HAP-1 (cell line): ENCODE data around the gene ZDHHC11.
A peak's percentile ranks its signal among the peaks of the same experiment; 100 is the strongest.
"Not testable (repeated sequence)": the region's sequence is repeated elsewhere in the genome, so short reads cannot be mapped to it uniquely, and the experiment has no call there.

Experiments
- DNase-seq, 2 experiments: peaks; one replicate each; pipeline ENCODE4 v3.0.0-alpha.2; 2016 to 2020; ENCODE audit warnings: low spot score in 2 of 2
- H3K27me3 ChIP-seq: fragments of 250-450 bp; sonication (Bioruptor Pico); 2 replicates; pipeline ENCODE4 v1.5.1; 2020; ENCODE audit warnings: low read depth, mild to moderate bottlenecking, moderate library complexity
- H3K36me3 ChIP-seq: fragments of 250-450 bp; sonication (Bioruptor Pico); replicated peaks from 2 replicates; pipeline ENCODE4 v1.5.1; 2020; ENCODE audit warnings: mild to moderate bottlenecking
- H3K4me1 ChIP-seq: fragments of 250-450 bp; sonication (Bioruptor Pico); 2 replicates; pipeline ENCODE4 v1.5.1; 2020; ENCODE audit warnings: mild to moderate bottlenecking
- H3K4me3 ChIP-seq: fragments of 250-450 bp; sonication (Bioruptor Pico); 2 replicates; pipeline ENCODE4 v1.5.1; 2020; ENCODE audit warnings: mild to moderate bottlenecking, moderate library complexity
- H3K9me3 ChIP-seq: fragments of 250-450 bp; sonication (Bioruptor Pico); 2 replicates; pipeline ENCODE4 v1.5.1; 2020; ENCODE audit warnings: mild to moderate bottlenecking, moderate library complexity
- in situ Hi-C: fragments of 300-500 bp; cut with MboI; formaldehyde crosslinking; loops from 3 replicates; pipeline ENCODE4 v1.14.3; 2020; ENCODE audit warnings: low sequenced_read_pairs, inconsistent platforms, mixed read lengths

The ZDHHC11 gene

DNA sequence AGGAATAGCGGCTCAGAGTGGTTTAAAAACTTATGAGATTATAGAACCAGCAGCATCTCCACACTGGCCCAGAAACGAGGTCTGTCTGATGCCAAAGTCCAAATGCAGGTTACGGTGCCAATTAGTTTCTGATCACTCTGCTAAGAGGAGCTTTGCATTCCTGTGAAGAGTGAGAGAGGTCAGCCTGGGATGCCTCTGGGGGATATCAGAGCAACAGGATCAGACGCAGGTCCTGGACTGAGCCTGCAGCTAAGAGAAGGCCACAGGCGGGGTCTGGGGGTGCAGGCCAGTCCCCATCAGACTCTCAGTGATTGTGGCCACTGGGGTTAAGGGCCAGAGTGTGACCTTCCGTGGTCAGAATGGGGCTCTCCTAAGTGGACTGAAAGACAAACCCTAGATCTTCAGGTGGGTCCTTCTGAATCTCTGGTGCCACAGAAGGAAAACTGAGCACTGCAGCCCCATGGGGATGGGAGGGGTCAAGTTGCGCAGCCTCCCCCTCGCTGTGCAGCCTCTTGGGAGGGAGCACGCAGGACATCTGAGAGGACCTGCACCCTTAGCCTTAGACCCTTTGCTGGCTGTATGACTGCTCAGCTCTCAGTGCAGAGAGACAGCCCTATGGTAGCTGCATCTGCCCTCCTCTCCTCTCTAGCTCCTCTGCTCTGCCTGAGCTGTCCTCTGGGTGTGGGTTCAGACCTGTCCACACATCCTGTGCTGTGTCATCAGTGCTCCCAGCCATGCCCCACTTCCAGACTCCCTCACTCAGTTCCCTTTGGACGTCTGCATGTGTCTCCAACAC, 42.9 kb downstream of the ZDHHC11 start:
- H3K9me3 ChIP-seq, H3K36me3 ChIP-seq, DNase-seq, in situ Hi-C loops, H3K4me1 ChIP-seq, H3K27me3 ChIP-seq, H3K4me3 ChIP-seq: not testable (repeated sequence)

DNA sequence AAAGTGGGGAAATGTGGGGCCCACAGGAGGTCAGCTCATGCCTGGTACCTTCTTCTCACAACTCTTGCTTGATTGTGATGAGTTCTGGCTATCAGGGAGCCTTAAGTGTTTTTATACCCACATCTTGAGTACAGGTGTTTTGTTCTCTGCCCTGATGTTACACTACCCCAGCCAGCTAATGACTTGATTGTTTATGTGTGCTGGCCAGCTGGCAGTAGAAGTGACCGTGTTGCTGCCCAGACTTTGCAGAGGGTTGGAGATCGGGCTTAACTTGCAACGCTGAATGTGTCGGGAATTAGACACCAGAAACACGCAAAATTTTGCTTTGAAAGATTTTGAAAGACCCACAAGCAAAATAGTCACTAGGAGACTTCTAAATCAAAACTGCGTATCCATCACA, 49.3 kb downstream of the ZDHHC11 start:
- no peak for DNase-seq
- H3K9me3 ChIP-seq, result no peaks in the 10 kb centered on the region
- no peaks in the 10 kb centered on the region for H3K27me3 ChIP-seq
- no peaks in the 10 kb centered on the region for H3K4me1 ChIP-seq
- H3K36me3 ChIP-seq, result no peaks in the 10 kb centered on the region
- in situ Hi-C loops, result no loop called here
- H3K4me3 ChIP-seq, result no peak overlapping the region

DNA sequence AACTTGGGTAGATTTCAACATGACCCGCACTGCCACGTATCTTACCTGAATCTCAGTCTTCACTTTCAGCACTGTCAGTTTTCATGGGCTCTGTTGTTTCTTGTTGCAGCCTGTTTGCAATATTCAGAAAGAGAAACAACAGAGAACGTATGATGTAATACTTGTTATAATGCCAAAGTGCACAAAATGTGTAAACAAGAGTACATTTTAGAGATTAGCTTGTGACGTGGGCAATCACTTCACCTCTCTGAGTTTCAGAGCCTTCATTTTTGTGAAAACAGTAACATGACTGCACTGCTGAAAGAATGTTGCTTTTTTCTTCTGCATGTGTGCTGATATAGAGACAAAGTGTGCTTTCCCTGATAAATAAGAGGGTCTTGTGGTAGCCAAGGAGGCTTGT, 49.7 kb downstream of the ZDHHC11 start:
- in situ Hi-C loops, H3K4me3 ChIP-seq, H3K4me1 ChIP-seq, H3K36me3 ChIP-seq, DNase-seq, H3K9me3 ChIP-seq, H3K27me3 ChIP-seq: not testable (repeated sequence)

DNA sequence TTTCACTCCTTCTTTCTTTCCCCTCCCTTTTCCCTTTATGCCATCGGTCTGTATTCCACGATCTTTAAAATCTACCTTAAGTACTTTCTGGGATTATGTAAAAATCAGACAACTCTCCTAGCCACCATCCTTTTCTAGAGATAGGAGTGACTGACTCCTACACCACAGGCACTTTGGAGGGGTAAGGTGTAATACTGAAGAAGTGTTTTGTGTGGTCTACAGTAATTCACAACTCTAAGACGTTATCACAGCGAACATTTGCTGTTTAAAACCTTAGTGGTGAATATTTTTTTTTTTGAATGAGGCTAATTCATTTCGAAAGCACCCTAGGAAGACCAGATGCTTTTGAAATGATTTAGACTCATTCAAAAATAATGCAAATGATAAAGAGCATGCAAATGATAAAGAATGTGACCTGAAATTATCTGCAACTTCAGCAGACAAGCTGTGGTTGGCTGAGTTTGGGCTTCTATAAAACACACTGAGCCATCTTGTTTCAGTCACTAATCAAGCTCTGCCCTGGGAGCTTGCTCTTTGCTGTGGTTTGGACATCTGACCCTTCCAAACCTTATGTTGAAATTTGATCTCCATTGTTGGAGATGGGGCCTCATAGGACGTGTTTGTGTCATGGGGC, 52.2 kb downstream of the ZDHHC11 start:
- not testable (repeated sequence) for H3K36me3 ChIP-seq, DNase-seq
- in situ Hi-C loops, result loop anchor here (5.0 kb wide), 1 partner anchor 86 kb away; no protein-coding TSS in a partner anchor

DNA sequence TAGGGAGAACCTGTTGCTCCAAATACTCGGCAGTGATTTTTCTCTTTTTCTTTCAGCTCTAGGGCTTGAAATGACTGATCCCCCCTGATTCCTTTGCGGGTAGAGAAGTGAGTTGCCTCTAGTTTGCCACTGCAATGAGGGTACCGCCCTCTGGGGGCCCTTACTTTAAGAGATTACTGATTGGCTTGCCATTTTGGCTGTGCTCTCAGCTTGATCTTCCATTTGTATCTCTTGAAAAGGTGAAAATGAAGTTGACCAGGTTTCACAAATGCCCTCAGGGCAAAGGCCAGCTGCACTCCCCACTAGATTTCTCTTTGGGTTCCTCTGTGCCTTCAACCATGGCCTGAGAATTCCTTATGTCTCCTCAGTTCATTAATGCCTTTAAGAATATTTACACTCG, 52.8 kb downstream of the ZDHHC11 start:
- not testable (repeated sequence) for H3K36me3 ChIP-seq, H3K9me3 ChIP-seq, H3K4me1 ChIP-seq, H3K27me3 ChIP-seq, DNase-seq, H3K4me3 ChIP-seq
- in situ Hi-C loops, result loop anchor here (5.0 kb wide), 1 partner anchor 86 kb away; no protein-coding TSS in a partner anchor

More for the DNA sequence above, 52.2 kb downstream of the ZDHHC11 start:
- not testable (repeated sequence) for H3K4me1 ChIP-seq, H3K4me3 ChIP-seq, H3K27me3 ChIP-seq, H3K9me3 ChIP-seq

DNA sequence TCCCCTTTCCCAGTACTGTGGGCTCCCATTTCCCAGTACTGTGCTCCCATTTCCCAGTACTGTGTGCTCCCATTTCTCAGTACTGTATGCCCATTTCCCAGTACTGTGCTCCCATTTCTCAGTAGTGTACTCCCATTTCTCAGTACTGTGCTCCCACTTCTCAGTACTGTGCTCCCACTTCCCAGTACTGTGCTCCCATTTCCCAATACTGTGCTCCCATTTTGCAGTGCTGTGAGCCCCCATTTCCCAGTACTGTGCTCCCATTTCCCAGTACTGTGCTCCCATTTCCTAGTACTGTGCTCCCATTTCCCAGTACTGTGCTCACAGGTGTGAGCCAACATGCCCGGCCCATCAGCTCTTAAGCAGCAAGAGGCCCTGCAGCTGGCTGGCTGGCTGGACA, 54.9 kb downstream of the ZDHHC11 start:
- in situ Hi-C loops, result loop anchor here (5.0 kb wide), 1 partner anchor 84 kb away; no protein-coding TSS in a partner anchor
- H3K4me3 ChIP-seq, H3K9me3 ChIP-seq, H3K27me3 ChIP-seq, H3K36me3 ChIP-seq, H3K4me1 ChIP-seq, DNase-seq: not testable (repeated sequence)

DNA sequence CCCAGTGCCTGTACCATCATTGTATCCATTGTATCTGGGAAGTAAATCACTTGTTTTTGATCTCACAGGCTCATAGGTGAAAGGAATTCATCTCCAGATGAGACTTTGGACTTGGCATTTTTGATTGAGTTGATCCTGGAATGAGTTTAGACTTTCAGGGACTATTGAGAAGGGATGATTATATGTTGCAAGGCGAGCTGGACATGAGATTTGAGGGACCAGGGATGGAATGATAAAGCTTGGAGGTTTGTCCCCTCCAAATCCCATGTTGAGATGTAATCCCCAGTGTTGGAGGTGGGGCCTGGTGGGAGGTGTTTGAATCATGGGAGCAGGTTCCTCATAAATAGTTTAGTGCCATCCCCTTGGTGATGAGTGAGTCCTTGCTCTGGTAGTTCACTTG, 55.8 kb downstream of the ZDHHC11 start:
- H3K9me3 ChIP-seq, H3K4me3 ChIP-seq, H3K36me3 ChIP-seq, DNase-seq, H3K4me1 ChIP-seq, H3K27me3 ChIP-seq: not testable (repeated sequence)
- in situ Hi-C loops, result loop anchor here (5.0 kb wide), 1 partner anchor 83 kb away; no protein-coding TSS in a partner anchor

DNA sequence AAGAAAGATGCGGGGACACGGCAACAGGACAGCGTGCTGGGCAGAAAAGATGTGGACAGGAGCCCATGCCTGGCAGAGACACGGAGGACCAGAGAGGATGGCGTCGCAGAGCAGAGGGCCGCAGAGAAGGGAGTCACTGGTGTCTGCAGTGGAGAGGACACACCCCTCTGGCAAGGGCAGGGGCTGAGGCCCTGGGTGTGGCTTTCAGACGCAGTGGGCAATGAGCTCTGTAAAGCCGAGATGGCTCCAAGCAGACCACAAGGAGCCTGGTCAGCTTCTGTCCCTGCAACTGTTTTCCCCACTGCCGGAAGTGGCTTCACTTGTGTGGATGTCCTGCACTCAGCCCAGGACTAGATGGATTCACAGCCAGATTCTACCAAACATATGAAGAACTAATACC, 62.1 kb downstream of the ZDHHC11 start:
- H3K27me3 ChIP-seq, H3K4me1 ChIP-seq, DNase-seq, H3K4me3 ChIP-seq, in situ Hi-C loops, H3K36me3 ChIP-seq: not testable (repeated sequence)
- peaks cover 12% of the 10 kb centered on the region for H3K9me3 ChIP-seq

DNA sequence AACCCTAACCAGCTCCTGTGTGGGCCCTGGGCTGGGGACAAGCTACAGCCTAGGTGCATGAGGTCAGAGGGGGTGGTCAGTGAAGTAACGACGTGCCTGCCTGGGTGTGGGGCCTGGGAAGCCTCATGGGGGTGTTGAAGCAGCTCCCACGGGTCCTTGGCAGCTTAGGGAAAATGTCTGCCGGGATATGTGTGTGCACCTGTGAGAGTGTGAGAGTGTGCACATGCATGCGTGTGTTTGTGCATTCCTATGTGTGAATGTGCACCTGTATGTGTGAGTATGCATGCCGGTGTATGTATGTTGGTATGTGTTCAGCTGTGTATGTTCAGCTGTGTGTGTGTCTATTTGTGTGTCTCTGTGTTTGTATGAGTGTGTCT, 62.9 kb downstream of the ZDHHC11 start:
- H3K27me3 ChIP-seq, DNase-seq, in situ Hi-C loops: not testable (repeated sequence)

DNA sequence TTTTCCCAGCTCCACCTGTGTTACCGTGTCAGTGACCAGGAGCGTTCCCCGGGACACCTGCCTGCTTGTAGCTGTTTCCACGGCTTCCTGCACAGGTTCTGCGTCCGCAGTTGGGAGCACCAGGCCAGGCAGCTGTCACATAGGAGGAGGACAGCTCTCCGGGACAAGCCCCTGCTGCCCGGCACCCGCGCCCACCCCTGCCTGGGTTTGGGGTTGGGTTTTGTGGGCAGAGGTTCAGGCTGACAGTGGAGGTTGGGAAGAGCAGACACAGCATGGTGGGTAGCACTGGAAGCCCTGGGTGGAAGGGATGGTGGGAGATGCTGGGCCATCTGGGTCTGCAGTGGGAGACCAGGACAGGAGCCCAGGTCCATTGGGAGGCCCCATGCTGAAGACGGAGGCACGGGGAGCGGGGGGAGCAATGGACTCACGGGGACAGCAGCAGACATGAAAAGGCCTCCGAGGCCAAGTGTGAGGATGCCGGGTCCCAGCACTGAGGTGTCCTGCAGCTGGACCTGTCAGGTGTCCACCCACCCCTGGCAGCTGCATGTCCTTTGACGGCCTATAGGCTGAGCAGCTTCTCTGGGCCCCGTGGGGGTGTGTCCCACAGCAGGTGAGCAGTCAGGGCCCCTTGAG, 63.4 kb downstream of the ZDHHC11 start:
- DNase-seq, H3K27me3 ChIP-seq, H3K4me1 ChIP-seq, H3K9me3 ChIP-seq, in situ Hi-C loops, H3K4me3 ChIP-seq, H3K36me3 ChIP-seq: not testable (repeated sequence)

More for the DNA sequence above, 62.9 kb downstream of the ZDHHC11 start:
- not testable (repeated sequence) for H3K4me3 ChIP-seq, H3K4me1 ChIP-seq, H3K36me3 ChIP-seq, H3K9me3 ChIP-seq

DNA sequence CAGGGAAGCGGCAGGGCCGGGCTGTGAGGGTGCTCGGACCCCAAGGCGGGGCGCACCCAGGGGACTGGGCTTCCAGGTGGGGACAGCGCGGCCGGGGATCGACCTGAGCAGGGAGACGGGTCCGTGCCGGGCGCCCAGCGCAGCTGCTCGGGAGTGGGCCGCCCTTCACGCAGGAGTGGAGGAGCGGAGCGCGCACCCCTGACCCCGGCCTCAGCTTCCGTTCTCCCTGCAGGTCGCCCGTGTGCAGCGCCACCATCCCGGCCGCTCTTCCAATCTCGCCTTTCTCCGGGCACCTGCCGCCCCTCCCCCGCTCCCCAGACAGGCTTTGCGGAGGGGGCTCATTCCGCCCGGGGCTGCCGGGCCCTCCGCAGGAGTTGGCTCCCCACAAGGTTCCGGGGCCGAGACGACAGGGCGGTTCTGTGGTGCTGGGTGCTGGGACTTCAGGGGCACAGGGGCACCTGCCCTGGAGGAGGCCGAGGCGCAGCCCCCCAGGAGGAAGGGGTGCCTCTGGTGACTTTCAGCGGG, 65.5 kb downstream of the ZDHHC11 start:
- in situ Hi-C loops, H3K4me1 ChIP-seq, H3K36me3 ChIP-seq, H3K9me3 ChIP-seq, H3K27me3 ChIP-seq: not testable (repeated sequence)
- H3K4me3 ChIP-seq, result peak overlapping the region; percentile 74
- peak in 1 of 2 experiments; percentile 61 for DNase-seq

DNA sequence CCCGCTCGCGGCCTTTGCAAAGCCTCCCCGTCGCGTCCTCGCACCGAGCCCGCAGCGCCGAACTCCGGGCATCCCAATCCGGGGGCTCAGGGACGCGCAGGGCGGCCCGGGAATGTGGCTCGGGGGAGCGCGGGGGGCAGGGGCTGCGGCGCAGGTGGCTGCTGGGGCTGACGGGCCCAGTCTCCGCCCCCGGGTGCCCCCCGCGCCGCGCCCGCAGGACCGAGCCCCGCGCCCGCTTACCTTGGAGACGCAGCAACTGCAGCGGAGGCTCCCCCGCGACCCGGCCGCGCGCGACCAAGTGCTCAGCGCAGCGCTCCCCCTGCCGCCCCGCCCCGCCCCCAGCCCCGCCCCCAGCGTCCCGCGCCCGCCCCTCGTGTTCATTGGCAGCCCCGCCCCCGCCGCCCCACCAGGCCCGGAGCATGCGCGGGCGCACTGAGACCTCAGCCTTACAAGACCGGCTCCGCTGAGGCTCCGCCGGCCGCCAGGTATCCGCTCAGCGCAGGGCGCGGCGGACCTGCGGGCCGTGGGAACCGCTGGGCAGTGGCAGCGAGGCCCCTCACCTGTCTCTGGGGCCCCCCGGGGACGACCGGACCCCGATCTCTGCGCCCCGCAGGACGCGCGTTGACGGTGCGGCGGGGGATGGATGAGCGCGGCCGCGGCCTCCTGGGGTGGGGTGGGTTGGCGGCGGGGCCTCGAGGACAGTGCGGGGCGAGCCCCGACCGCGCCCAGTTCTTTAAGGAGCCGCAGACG, 66.2 kb downstream of the ZDHHC11 start, which contains the start of gene ZDHHC11B:
ZDHHC11B (minus strand) TSS at position 302 of the 750 bp plus-strand sequence. CDS start 17,810 bp downstream, outside the sequence.
- DNase-seq, result peak; percentile 86 to 96
- in situ Hi-C loops, H3K36me3 ChIP-seq, H3K4me1 ChIP-seq, H3K27me3 ChIP-seq, H3K9me3 ChIP-seq: not testable (repeated sequence)
- peak within 1 kb of the TSS; percentile 74 for H3K4me3 ChIP-seq

DNA sequence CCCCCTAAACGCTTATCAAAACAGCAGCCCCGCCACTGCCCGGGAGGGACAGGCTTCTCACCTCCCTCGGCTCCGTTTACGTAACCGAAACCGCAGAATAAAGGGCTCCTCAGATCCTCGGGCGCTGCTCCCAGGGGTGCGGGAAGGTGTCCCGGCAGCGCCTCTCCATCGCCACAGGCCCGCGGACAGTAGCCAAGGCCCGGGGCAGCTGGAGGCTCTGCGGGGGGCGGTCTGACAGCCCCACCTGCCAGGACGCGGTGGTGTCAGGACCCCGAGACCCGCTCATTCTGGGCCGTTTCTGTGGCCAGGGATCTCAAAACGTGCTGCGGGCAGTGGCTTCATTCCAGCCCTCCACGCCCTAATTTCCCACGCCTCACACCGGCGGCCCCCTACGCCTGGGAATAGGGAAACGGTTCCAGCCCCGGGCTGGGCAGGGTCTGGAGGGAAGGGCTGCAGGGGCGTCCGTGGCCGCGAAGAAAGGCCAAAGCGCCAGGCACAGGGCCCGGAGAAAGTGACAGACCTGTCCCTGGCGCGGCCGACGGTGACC, 66.8 kb downstream of the ZDHHC11 start:
- H3K4me3 ChIP-seq, result peak overlapping the region; percentile 74
- H3K9me3 ChIP-seq, H3K4me1 ChIP-seq, H3K36me3 ChIP-seq, in situ Hi-C loops, H3K27me3 ChIP-seq: not testable (repeated sequence)
- peak in 1 of 2 experiments; percentile 61 for DNase-seq
